ENCODE measurements around the gene RASA2.

The RASA2 gene

DNA sequence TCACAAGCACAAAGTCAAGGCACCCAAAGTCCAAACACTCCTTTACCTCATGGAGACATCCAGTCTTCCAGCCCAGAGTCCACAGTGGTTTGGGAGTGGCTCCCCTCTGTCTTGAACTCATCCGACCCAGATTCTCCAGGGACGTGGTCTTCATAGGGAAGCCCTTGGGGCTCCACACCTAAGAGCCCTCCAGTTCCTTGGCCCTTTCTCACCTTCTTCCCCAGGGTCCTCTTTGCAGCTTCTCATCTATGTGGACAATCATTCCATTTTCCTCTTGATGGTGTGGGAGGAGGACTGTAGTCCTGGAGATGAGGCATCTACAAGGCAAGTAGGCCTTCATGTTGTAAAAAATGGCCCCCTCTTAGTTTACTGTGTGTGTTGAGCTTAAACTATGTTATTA is 164.0 kb downstream of the RASA2 start:
- no peak for DNase-seq

DNA sequence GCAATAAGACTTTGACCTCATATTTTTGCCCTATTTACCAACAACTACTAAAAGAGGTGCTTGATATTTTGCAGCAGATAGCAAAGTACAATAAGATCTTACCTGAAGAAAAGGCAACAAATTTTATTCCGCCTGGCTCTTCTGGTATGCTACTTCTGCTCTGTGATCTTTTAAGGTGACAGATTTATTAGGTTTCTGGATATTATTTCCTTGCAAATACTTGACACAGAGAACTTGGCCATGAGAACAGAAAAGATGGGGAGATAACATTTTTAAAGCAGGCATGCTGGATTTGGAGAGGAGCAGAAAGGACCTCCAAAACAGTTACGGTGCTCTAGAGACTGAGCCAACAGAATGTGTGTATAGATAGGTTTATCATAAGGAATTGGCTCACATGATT is 164.6 kb downstream of the RASA2 start:
- DNase-seq: no peak

DNA sequence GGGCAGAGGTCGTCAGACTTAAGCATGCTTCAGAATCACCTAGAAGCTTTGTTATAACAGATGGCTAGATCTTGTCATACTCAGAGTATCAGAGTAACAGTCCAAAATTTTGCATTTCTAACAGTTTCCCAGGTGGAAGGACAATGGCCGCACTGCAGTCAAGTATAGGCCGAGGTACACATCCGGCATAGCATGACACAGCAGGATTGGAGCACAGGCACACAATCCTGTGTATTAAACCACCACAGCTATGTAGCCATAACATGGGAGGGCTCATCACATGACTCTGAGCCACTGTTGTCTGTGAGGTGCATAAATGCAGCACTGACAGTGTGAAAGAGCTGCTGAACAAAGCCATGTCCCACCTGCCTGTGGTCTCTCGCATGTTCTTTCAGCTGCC is 165.5 kb downstream of the RASA2 start:
- DNase-seq: no peak

DNA sequence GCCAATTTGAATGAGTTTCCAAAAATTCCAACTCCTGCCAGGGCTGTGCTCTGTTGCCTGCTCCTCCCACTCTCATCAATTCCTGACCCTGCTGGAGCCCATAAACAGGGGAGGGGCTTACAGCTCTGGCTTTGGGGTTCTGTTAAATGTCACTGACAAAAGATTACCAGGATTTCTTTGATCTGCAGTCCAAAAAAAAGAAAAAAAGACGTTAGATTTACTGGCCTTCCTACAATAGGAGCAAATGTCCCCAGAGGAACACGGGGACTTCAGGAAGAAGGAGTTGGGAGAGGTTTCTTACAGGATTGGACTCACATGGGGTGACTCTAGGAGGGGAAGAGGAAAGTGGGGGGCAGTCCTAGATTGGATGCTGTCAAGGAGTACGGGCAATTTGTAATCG is 167.0 kb downstream of the RASA2 start:
- no peak for DNase-seq

DNA sequence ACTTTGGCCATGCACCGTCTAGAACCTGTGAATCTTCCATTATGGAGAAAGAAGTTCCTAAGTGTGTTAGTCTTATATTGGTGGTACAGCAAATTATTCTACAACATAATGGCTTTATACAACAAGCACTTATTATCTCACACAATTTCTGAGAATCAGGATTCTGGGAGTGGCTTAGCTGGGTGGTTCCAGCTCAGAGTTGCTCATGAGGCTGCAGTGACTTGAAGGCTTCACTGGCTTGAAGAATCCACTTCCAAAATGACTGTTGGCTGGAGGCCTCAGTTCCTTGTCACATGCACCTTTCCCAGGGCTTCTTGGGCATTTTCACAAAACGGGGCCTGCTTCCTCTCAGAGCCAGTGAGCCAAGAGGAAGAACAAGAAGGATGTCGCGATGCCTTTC is 169.0 kb downstream of the RASA2 start:
- DNase-seq: no peak

DNA sequence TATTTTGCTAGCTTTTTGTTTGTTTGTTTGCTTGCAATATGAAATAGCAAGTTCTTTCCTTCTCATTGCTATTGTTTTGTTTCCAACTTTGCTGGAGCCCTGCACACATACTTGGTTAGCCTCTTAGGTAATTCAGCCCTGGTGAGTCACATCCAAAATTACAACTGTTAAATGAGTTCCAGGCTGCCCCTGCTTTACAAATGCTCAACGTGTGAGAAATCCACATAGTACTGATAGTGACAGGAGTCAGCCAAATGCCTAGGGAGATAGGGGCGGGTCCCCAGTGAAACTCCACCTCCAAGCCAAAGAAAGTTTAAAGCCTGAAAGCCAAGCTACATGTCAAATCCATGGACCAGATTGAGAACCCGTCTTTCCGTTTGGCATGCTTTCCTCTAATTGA is 169.9 kb downstream of the RASA2 start:
- DNase-seq: no peak

DNA sequence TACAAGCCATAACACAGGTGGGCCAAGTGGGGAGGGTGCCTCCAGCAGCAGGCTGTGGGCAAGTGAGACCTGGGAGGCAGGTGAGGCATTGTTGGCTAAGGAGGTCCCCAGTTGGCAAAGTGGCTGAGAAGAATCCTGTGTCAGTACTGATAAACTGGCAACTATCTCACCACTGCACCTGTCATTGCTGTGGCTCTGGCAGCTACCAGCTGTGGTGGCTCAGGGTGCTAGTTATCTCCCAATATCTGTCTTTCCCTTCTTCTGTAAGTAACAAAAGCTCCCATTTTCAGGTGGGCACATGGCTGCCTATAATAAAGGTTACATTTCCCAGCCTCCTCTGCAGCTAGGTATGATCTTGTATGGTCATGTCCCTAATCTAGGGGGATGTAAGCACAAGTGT is 170.7 kb downstream of the RASA2 start:
- DNase-seq: no peak

DNA sequence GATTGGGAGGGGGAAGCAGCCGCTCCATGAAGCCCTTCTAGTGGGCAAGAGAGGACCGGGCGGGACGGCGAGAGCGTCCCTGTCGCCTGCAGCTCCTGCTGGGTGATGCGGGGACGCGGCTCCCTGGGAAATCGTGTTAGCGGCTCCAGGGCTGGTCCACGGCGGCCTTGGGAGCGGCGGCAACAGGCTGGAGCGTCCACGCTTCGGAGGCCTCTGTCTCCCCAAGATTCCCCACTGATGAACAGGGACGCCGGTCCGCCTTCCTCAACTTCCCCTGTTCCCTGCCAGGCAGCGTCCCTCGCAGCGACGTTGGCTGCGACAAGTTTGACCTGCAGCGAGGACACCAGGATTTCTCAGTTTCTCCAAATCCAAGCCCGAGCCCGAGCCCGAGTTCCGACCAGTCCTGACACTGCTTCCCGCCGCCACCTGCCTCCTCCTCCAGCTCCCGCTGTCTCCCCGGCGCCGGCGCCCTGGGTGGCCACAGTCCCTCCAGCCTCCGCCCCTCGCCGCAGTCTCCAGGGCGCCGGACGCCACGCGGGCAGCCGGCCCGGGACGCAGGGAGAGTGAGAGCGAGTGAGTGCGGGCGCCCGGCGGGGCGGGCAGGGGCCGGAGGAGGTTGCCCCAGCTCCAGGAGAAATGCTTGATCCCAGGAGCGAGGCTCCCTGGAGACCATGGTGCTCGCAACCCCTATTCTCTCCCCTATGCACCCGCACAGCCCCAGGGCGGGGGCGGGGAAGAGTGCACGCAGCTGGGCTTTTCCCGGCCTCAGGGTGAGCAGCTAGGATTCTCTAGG is 173.2 kb downstream of the RASA2 start:
- peak; percentile 10 for DNase-seq

DNA sequence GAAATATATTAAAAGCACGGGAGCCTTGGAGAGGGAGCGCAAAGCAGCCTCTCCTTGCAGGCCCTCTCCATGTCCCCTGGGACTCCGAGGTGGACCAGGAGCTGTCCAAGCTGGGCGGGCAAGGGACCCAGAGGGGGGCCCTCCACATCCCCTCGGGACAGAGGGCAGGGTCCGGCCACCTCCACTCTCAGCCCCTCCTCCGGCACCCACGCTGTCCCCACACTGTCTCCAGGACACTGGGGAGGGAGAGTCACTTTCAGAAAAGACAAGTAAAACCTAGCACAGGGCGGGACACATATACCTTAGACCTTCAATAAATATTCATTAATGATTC is 173.8 kb downstream of the RASA2 start:
- no peak for DNase-seq

DNA sequence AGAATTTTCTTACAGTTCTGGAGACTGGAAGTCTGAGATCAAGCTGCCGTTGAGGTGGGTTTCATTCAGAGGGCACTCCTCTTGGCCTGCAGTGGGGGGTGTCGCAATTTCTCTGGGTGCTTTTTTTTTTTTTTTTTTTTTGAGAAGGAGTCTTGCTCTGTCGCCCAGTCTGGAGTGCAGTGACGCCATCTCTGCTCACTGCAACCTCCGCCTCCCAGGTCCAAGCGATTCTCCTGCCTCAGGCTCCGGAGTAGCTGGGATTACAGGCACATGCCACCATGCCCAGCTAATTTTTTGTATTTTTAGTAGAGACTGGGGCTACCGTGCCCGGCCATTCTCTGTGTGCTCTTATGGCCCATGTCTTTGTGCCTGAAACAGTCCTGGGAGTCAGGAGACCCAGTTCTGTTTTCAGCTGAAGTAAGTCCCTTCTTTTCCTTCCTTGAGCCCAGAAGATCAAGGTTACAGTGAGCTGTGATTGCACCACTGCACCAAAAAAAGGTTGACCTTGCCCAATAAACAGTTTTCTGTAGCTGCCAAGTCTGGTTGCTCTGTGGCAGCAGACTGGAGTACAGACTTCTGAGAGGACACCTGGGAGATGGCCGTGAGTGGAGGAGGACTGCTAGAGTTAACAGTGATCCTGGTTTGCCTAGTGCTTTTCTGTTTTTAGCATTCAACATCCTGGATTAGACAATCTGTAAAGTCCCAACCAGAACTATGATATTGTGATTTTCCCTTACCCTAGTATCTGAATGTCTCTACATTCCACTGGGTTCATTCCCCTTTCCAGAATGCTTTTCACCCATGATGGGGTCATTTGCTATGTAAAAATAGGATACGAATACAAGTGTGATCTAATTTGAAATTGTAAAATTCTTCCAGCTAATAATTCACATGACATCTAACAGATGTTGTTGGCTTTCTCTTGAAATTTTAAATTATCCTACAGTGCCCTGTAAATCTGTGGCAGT is 174.7 kb downstream of the RASA2 start:
- no peak for DNase-seq

DNA sequence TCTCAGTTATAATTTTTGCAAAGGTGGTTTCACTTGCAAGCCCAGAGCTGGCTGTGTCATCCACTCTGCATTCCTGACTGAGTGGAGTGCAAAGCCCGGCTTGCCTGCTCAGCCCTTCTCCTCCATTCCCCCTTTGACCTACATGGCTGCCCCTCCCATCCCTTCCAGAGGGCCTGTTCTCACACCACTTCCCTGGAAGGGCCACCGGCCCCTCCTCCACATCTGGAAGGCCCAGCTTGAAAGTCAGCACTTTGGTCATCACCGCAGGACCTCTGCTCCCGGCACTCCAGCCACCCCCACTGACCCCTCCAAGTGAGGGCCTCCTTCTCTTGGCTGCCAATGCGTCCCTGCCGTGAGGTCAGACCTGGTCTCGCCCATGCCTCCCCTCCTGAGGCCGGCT is 177.2 kb downstream of the RASA2 start:
- DNase-seq: no peak

Data from activated CD4-positive, alpha-beta T cell treated with anti-CD3 and anti-CD28 coated beads for 48 hours (primary cell).